Suprapubic skin (tissue), 3 donors: Measurements from ENCODE around the gene AKAP13.

Experiments used
- EP300 ChIP-seq: sonication (generic); formaldehyde crosslinking; IDR thresholded peaks from one replicate; pipeline ENCODE4 v1.6.1; 2017; ENCODE audit warnings: antibody characterized with exemption
- TF ChIP-seq, protein P1 (sequence below), 2 donors: fragments of 200-600 bp in 1 of 2; fragments of 450-650 bp in 1 of 2; sonication (generic) in 1 of 2; IDR thresholded peaks; one replicate each; pipeline ENCODE4 v1.5.1; 2016 to 2019; ENCODE audit warnings: antibody characterized with exemption in 2 of 2, mild to moderate bottlenecking in 1 of 2, moderate library complexity in 1 of 2

GRCh38 chr15:85350395-85350794 is 30.0 kb upstream of the AKAP13 start:
- TF ChIP-seq, protein P1, sequence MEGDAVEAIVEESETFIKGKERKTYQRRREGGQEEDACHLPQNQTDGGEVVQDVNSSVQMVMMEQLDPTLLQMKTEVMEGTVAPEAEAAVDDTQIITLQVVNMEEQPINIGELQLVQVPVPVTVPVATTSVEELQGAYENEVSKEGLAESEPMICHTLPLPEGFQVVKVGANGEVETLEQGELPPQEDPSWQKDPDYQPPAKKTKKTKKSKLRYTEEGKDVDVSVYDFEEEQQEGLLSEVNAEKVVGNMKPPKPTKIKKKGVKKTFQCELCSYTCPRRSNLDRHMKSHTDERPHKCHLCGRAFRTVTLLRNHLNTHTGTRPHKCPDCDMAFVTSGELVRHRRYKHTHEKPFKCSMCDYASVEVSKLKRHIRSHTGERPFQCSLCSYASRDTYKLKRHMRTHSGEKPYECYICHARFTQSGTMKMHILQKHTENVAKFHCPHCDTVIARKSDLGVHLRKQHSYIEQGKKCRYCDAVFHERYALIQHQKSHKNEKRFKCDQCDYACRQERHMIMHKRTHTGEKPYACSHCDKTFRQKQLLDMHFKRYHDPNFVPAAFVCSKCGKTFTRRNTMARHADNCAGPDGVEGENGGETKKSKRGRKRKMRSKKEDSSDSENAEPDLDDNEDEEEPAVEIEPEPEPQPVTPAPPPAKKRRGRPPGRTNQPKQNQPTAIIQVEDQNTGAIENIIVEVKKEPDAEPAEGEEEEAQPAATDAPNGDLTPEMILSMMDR (IDR thresholded peaks at IDR 0.05): no peak
- TF ChIP-seq EP300: no peak
